Lower leg skin (tissue), 3 donors: Measurements from ENCODE around the gene CNTNAP4.

ENCODE experiments used
- CTCF ChIP-seq, 3 donors: fragments of 450-650 bp; IDR thresholded peaks; one replicate each; pipeline ENCODE4 v1.5.1; 2016; ENCODE audit warnings: antibody characterized with exemption in 3 of 3, mild to moderate bottlenecking in 3 of 3, moderate library complexity in 2 of 3
- POLR2A ChIP-seq, 2 donors: fragments of 450-650 bp; IDR thresholded peaks; one replicate each; pipeline ENCODE4 v1.6.1; 2016 to 2017; ENCODE audit warnings: antibody characterized with exemption in 2 of 2, mild to moderate bottlenecking in 1 of 2, moderate library complexity in 1 of 2

GRCh38 chr16:76474048-76474447, 196.8 kb downstream of the CNTNAP4 start:
- TF ChIP-seq CTCF (IDR thresholded peaks at IDR 0.05) (no peak), POLR2A (IDR thresholded peaks at IDR 0.05) (no peak)
